ENCODE results near the gene LHCGR. TPM values are rescaled to one million over a fixed set of nuclear protein-coding genes. Genes with fewer than 3 reads are reported as not detected.
"Not testable (repeated sequence)": the region's sequence is repeated elsewhere in the genome, so short reads cannot be mapped to it uniquely, and the experiment has no call there.

Gene LHCGR
- total RNA-seq, 2 donors from 2014 or later, result not detected

DNA sequence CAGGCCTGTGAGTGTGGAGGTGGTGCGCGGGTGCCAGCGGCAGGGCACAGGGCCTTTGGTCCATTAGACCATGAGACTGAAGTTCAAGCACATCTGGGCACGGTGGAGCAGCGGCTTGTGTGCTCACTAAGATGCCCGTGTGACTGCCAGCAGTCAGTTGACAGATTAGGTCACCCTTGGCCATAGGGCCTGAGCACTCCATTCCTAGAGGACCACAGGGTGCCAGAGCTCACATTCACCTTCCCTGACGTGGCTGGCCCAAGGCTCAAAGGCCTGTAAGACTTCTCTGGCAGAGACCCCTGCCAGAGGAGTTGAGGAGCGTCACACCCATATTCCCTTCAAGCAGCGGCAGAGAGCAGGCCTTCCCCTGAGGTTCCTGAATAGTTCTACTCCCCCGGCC, 650 bp downstream of the LHCGR start:
- peaks cover 0 to 5% of the 10 kb centered on the region in 2 donors for H3K36me3 Mint-ChIP-seq
- ATAC-seq (no peak), DNase-seq (ENCODE audit: low spot score in 2 of 2) (no peak)
- H3K9me3 Mint-ChIP-seq, result peaks cover 0 to 3% of the 10 kb centered on the region in 2 donors
- H3K27ac Mint-ChIP-seq, result no peak overlapping the region

DNA sequence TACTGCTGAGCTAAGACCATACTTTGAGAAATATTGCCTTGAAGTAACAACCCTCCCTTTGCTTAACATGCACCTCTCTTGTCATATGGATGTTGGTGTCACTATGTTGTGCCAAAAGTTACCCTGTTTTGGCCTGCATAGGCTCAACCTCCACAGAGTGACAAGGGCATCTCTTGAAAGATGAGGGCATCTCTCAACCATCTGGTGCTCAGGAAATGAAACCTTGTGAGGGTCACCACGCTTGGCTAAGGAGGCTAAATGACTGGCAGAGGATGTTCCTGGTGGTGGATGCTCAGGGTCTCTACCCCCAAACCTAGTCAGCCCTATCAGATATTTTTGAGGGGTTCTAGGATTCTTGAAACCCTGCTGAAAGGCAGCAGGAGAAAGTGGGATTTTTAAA, 2.3 kb downstream of the LHCGR start:
- Mint-ChIP-seq H3K36me3 (peaks cover 0 to 5% of the 10 kb centered on the region in 2 donors), H3K9me3 (peaks cover 0 to 3% of the 10 kb centered on the region in 2 donors), H3K27ac (no peak overlapping the region)
- ATAC-seq, result no peak
- DNase-seq (ENCODE audit: low spot score in 2 of 2), result no peak

DNA sequence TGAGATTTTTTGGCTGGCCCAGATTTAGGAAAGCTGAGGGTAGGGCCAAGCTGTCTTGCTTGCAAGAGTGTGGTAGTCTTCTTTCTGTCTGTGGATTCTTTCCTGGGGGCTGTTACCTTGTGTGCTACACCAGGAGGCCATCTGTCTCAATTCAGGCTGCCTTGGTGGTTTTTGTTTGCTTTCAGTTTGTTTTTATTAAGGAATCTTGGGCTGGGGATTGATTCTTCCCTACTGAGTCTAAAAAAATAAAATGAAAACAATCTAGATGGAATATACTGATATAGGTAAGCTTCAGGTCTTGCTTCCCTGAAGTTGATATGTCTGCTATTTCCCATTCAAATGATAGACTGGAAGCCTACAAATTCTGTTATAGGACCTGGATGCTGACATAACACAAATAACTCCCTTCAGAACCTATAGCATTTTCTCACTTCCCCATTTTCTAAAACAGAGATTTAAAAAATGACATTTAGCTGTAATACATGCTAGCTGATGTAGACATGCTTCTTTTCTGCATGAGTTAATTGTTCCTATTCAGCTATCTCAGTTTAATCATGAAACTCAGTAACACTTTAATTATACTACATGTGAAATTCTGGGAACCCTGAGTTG, 5.3 kb downstream of the LHCGR start:
- Mint-ChIP-seq H3K27ac (peak overlapping the region in 1 of 2 donors; percentile 47), H3K9me3 (no peaks in the 10 kb centered on the region), H3K36me3 (peaks cover 0 to 5% of the 10 kb centered on the region in 2 donors)
- ATAC-seq (no peak), DNase-seq (ENCODE audit: low spot score in 2 of 2) (no peak)

DNA sequence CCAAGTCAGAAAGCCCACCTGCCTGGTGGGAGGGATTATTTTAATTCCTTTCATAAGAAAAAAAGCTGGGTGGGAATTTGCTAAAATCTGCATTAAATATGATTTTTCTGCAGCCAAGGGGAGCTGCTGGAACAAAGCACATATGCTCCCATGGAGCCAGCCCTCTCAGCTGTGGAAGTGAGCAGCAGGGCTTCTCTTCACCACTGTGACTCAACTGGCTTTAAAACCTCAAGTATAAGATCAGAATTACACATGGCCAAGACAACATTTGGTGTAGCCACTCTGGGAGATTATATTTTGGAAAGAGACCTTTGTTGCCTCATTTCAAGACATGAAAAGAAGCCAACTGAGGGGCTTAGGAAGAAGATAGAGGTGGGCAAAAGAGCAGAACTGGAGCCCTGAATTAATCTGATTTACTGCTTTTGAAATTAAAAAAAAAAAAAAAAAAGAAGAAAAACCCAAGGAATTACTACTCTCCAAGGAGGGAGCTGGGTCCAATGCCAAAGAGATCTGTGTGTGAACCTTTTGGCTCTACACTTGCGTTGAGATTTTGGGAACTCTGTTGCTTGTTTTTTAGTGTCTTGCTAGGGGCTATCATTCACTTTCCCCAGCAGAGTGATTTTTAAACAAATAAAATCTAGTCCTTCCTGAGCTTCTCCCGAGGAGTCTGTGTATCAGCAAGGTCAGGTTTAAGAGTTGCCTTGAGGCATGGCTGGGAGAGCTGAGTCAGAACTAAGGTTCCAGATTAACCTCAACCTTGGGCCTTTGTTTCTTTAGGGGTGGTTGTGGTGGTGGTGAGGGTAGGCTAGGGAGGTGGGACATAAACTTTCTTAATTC, 6.0 kb downstream of the LHCGR start:
- ATAC-seq (no peak), DNase-seq (ENCODE audit: low spot score in 2 of 2) (no peak)
- H3K9me3 Mint-ChIP-seq, result no peaks in the 10 kb centered on the region
- H3K27ac Mint-ChIP-seq, result peak overlapping the region in 1 of 2 donors; percentile 47
- no peaks in the 10 kb centered on the region for H3K36me3 Mint-ChIP-seq

DNA sequence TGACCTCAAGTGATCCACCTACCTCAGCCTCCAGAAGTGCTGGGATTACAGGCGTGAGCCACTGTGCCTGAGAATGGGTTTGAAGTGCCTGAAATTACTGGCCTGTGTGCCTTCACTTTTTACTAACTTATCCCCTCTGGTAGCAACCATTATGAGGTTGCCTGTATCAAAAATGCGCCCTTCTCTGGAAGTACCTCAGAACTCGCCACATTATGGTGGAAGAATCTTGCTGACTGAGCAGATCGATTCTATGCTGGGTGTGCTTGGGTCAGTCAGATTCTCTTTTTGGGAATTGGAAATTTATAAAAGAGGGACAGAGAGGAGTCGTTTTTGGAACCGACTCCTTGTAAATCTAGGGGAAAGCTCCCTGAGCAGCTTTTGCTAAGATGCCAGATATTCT, 8.2 kb downstream of the LHCGR start:
- Mint-ChIP-seq H3K36me3 (no peaks in the 10 kb centered on the region), H3K27ac (no peak overlapping the region), H3K9me3 (no peaks in the 10 kb centered on the region)
- ATAC-seq (no peak), DNase-seq (ENCODE audit: low spot score in 2 of 2) (no peak)

DNA sequence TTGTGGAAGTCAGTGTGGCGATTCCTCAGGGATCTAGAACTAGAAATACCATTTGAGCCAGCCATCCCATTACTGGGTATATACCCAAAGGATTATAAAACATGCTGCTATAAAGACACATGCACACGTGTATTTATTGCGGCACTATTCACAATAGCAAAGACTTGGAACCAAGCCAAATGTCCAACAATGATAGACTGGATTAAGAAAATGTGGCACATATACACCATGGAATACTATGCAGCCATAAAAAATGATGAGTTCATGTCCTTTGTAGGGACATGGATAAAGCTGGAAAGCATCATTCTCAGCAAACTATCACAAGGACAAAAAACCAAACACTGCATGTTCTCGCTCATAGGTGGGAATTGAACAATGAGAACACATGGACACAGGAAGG, 16.3 kb downstream of the LHCGR start:
- not testable (repeated sequence) for H3K27ac Mint-ChIP-seq; DNase-seq (ENCODE audit: low spot score in 2 of 2); ATAC-seq; H3K36me3 Mint-ChIP-seq; H3K9me3 Mint-ChIP-seq

DNA sequence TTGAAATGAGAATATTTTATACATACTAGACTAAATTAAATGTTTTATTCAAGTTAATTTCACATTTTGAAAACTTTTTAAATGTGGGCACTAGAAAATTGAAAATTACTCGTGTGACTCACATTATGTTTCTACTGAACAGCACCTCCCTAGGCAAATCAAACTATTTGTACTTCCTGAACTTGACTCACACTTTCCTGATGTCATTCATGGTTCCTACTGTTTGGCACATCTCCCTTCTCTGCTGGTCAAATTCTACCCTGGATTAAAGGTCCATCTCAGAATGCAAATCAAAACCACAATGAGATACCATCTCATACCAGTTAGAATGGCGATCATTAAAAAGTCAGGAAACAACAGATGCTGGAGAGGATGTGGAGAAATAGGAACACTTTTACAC, 16.7 kb downstream of the LHCGR start:
- ATAC-seq (no peak), DNase-seq (ENCODE audit: low spot score in 2 of 2) (no peak)
- Mint-ChIP-seq H3K36me3 (no peaks in the 10 kb centered on the region), H3K27ac (no peak overlapping the region), H3K9me3 (peaks cover 4 to 6% of the 10 kb centered on the region in 2 donors)

DNA sequence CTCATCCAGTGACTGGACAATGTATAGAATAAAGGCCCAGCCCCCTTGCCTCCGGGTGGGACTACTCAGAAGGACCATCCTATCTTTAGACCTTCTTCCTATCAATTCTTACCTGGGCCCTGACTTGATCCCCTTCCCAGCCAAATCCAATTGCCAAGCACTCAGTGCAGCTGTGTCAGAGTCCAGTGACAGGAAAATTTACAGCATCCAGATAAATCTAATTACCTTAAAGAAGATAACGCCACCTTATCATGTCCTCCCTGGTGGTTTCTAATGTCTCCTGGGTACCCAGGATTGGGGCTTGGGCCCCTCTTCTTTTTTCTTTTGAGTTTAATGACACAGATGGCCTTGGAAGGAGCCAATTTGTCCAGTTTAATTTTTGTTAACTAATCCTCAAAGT, 19.3 kb downstream of the LHCGR start:
- peaks cover 4 to 6% of the 10 kb centered on the region in 2 donors for H3K9me3 Mint-ChIP-seq
- no peak for ATAC-seq

DNA sequence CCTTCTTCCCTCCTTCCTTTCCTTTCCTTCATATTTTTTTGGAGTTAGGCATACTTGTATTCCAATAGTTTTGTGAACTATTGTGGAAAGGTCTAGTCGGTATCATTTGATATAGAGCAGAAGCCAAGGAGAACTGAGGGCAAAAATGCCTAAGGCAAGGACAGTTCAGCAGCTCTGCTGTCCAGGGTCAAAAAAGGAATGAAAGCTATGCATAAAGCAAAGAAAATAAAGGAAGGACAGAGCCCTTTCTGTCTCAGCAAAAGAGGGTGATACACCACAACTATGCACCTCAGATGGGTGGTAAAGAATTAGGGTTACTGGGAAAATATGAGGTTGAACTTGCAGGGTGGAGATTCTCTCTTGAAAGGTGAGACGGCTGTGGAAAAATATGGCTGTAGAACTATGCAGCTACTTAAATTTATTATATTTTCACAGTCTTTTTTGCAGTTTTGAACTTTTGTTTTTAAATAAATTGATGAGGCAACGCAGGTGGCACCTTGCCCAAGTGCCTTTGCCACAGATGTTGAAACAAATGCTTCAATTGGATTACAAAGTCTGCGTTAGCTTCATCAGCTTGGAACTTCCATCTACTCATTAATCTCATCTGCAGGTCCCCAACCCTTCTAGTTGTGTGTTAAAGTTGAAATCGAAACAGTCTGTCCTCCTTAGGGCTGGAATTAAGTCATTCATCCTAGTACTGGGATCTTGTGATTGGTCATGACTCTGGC, 20.8 kb downstream of the LHCGR start:
- no peak for DNase-seq (ENCODE audit: low spot score in 2 of 2)
- Mint-ChIP-seq H3K27ac (no peak overlapping the region), H3K36me3 (no peaks in the 10 kb centered on the region), H3K9me3 (peaks cover 4 to 6% of the 10 kb centered on the region in 2 donors)
- no peak for ATAC-seq

More for the DNA sequence above, 19.3 kb downstream of the LHCGR start:
- Mint-ChIP-seq H3K36me3 (no peaks in the 10 kb centered on the region), H3K27ac (no peak overlapping the region)
- no peak for DNase-seq (ENCODE audit: low spot score in 2 of 2)

DNA sequence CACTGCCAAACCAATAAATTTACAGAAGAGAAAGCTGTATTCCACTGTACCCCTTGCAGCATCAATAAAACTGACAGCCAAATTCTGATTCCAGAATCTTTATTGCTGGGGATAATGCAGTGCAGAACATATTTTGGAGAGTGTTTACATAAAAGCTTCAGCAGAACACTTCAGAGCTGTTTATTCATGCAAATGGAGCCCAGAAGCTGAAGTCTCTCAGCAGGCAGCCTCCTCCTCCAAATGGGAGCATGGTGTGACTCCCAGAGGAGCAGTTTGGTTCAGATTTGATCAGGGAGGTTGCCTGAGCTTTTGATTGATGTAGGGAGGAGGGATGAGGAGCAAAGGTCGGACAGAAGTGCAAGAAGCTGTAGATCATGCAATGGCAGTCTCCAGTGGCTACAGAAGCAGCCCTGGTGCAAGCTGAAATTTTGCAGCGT, 22.4 kb downstream of the LHCGR start:
- ATAC-seq, result no peak
- H3K36me3 Mint-ChIP-seq, result no peaks in the 10 kb centered on the region
- DNase-seq (ENCODE audit: low spot score in 2 of 2), result no peak
- H3K9me3 Mint-ChIP-seq, result peaks cover under 1 to 2% of the 10 kb centered on the region in 2 donors
- H3K27ac Mint-ChIP-seq, result no peak overlapping the region

DNA sequence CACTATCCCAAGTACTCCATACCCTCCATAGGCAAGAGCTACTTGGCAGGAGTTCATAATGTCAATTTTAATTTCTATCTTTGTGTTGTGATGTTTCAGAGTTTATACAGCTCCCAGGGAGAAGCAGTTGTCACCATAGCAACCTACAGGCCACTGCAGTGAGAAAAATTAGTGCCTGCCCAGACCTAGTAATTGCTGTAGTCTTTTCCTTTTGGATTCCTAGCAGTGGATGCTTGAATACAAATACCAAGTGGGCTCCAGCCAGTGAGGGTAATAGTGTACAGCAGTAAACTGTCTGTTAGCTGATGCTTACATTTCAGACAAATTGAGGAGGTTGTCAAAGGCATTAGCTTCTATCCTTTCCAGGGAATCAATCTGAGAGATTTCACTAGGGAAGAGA, 26.7 kb downstream of the LHCGR start:
- Mint-ChIP-seq H3K9me3 (no peaks in the 10 kb centered on the region), H3K36me3 (no peaks in the 10 kb centered on the region)

DNA sequence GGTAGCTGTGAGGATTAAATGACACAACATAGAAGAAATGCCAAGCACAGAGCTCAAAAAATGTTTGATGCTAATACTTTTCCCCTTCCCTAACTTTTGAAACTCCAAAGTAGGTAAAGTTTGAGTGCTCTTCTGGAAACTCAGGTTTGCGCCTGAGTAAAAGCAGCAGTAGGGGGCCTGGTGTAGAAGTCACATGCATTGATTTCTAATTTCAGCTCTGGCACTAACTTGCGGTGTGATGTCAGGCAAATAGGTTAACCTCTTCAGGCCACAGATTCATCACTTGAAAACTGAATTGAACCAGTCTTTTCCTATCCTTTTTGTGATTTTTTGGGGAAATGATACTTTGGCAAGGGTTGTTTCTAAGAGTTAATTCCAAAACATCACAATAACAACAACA, 27.2 kb downstream of the LHCGR start:
- DNase-seq (ENCODE audit: low spot score in 2 of 2) (no peak), ATAC-seq (no peak)
- Mint-ChIP-seq H3K27ac (no peak overlapping the region), H3K36me3 (no peaks in the 10 kb centered on the region), H3K9me3 (no peaks in the 10 kb centered on the region)

More for the DNA sequence above, 26.7 kb downstream of the LHCGR start:
- DNase-seq (ENCODE audit: low spot score in 2 of 2) (no peak), ATAC-seq (no peak)
- peak overlapping the region in 1 of 2 donors; percentile 2 for H3K27ac Mint-ChIP-seq

DNA sequence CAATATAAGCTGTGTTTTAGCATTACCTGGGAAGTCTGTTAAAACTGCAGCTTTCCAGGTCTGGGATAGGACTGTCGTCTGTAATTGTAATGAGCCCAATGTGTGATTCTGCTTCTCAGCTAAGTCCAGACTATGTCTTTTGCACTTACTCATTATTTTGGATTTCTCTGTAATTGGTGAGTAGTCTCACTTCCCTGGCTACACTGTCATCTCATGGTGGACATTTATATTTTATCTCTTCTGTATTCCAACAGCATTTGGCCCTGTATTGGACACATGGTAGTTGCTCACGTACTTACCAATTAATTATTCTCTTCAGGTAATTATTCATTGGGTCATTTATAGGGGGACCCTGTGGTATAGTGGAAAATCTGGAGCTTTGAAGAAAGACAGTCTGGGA, 28.0 kb downstream of the LHCGR start:
- Mint-ChIP-seq H3K9me3 (no peaks in the 10 kb centered on the region), H3K27ac (no peak overlapping the region), H3K36me3 (no peaks in the 10 kb centered on the region)
- no peak for ATAC-seq
- DNase-seq (ENCODE audit: low spot score in 2 of 2), result no peak

DNA sequence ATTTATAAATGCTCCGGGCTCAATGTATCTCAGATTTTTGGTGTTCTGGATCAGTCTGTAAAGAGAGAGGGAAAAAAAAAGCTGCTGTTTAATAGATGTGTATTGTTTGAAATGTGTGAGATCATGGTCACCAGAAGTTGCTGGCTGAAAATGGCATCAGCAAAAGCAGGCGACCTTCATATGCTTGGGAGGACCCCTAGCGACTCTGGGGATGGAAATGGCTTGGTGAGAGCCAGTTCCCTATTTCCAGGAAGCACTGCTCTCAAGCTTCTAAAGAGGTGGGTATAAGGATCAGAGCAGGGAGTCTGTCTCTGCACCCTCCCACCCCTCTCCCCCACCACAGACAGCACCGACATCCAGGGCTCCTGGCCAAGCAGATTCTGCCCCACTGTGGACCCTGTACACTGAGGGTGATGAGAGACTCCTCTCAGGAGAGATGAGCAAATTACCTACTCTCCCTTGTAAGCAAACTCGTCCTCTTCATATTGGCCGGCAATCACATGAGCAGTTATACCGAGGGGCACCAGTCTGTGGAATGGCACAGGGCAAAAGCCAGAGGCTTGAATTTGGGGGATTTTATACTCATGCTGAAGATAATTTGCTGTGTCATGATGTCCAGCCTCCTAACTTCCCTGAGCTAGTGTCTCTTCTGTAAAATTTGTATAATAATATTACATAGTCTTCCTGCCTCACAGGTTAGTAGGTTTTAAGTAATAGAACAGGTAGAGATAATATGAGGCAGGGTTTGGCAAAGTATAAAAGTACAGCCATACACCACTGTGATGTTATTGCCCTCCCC, 29.6 kb downstream of the LHCGR start:
- DNase-seq (ENCODE audit: low spot score in 2 of 2) (no peak), ATAC-seq (no peak)
- Mint-ChIP-seq H3K27ac (no peak overlapping the region), H3K9me3 (no peaks in the 10 kb centered on the region), H3K36me3 (no peaks in the 10 kb centered on the region)

DNA sequence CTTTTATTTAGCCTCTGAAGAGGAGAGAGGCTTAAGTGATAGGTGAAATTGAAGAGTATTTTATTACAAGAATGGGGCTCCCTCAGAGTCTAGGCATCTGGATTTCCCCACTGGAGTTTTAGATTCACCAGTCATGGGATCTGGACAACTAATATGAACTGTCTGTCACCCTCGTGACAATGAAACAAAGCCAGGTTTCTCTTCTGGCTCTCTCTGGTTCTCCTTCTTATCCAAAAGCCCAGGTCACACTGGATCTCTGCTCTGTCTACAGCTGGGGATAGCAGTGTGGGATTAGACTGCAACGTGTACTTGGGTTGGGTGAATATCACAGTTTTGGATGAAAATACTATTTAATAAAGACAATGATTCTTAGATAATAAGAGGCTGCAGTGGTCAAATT, 31.2 kb downstream of the LHCGR start:
- Mint-ChIP-seq H3K27ac (no peak overlapping the region), H3K36me3 (no peaks in the 10 kb centered on the region), H3K9me3 (no peaks in the 10 kb centered on the region)
- DNase-seq (ENCODE audit: low spot score in 2 of 2), result no peak
- no peak for ATAC-seq

DNA sequence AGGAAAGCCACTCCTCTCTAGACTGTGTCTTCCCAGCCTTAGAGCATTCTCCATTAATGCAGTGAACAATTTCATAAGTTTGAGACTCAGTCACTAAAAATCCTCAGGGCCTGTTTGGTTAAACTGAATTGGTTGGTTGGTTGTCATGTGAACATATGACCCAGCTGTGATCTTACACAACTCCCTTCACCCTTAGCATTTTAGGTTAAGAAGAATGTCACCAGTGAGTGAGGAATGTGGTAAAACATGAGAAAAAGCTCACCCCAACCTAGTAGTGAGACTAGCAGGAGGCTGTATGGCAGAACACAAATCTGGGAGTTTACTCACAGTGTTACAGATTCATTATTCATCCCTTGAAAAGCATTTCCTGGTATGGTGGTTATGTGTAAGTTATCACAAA, 32.4 kb downstream of the LHCGR start:
- H3K27ac Mint-ChIP-seq, result no peak overlapping the region
- no peaks in the 10 kb centered on the region for H3K36me3 Mint-ChIP-seq
- DNase-seq (ENCODE audit: low spot score in 2 of 2) (no peak), ATAC-seq (peak in 1 of 2 donors; percentile 64)
- no peaks in the 10 kb centered on the region for H3K9me3 Mint-ChIP-seq
